ENCODE data around the gene S100A12.

The S100A12 gene

GRCh38 chr1:153396461-153396860 lies 21.0 kb upstream of the S100A12 start:
- DNase-seq (ENCODE audit: low spot score): no peak

DNA sequence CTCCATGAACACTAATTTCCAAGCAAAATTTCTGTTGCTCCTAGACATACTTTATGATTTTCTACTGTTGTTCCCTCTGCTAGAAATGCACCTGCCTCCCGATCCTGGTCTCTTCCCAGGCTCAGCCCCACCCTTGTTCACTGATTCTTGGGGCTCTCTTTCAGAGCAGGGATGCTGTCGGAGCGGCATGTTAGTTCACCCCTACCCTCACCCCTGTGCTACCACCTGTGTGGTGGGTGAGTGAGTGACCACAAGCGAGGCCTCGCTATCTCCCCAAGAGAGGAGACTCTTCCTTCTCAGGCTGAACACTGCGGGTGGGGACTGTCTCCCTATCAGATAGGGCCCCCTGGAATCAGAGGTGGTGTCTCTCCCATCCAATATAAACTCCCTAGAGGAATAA lies 20.4 kb upstream of the S100A12 start:
- DNase-seq (ENCODE audit: low spot score): no peak

GRCh38 chr1:153395136-153395685 lies 19.8 kb upstream of the S100A12 start:
- DNase-seq (ENCODE audit: low spot score): no peak

GRCh38 chr1:153394391-153394790 lies 19.0 kb upstream of the S100A12 start:
- DNase-seq (ENCODE audit: low spot score): no peak

GRCh38 chr1:153393926-153394325 lies 18.5 kb upstream of the S100A12 start:
- DNase-seq (ENCODE audit: low spot score): no peak

- DNase-seq (ENCODE audit: low spot score): no peak
Measured at GRCh38 chr1:153392822-153393221, 17.4 kb upstream of the S100A12 start.

- no peak for DNase-seq (ENCODE audit: low spot score)
Measured at GRCh38 chr1:153392258-153392657, 16.8 kb upstream of the S100A12 start.

- no peak for DNase-seq (ENCODE audit: low spot score)
Measured at GRCh38 chr1:153390938-153391710, 15.7 kb upstream of the S100A12 start, which contains the start of gene S100A8. S100A8 (minus strand) TSS chr1:153391073; CDS start chr1:153390535, 538 bp downstream.

GRCh38 chr1:153389973-153390879 lies 14.8 kb upstream of the S100A12 start:
- no peak for DNase-seq (ENCODE audit: low spot score)

GRCh38 chr1:153389401-153389800 lies 14.0 kb upstream of the S100A12 start:
- no peak for DNase-seq (ENCODE audit: low spot score)

- DNase-seq (ENCODE audit: low spot score): no peak
Measured at GRCh38 chr1:153387785-153388184, 12.4 kb upstream of the S100A12 start.

- no peak for DNase-seq (ENCODE audit: low spot score)
Measured at GRCh38 chr1:153387001-153387400, 11.6 kb upstream of the S100A12 start.

DNA sequence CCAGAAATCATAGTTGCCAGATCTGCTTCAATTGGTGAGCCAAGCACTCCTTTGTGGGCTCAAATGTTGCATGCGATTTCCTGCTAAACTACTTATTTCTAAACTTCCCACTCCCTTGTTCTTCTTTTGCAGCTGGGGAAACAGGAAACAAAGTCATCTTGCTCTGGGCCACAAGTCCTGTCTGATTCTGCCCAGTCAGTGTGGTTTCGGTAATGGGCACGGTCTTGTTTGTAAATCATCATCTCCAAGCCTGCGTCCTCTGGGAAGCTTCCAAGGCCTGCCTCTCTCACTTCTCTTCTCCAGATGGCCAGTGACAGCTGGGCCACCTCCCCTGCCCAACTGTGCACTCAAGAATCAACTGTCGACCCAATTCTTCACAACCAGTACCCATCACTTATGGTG lies 11.1 kb upstream of the S100A12 start:
- DNase-seq (ENCODE audit: low spot score): no peak

- DNase-seq (ENCODE audit: low spot score): no peak
Measured at GRCh38 chr1:153384958-153385580, 9.6 kb upstream of the S100A12 start.

GRCh38 chr1:153380711-153381110 lies 5.3 kb upstream of the S100A12 start:
- no peak for DNase-seq (ENCODE audit: low spot score)

DNA sequence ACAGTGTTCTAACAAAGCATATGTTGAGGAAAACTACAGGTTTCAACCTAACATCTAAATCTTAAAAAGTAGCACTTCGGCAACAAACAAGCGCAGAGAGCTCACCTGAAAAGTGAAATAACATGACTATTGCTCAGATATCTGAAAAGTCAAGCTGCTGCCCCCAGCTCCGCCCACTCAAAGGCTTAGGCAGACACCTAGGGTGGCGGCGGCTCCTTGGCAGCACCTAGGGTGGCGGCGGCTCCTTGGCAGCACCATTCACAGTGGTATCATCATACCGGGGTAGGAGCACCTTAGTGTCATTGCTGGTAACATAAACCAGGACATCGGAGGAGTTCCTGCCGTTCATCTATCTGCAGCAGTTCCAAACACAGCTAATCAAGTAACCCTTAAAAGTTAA lies 4.2 kb upstream of the S100A12 start:
- no peak for DNase-seq (ENCODE audit: low spot score)

DNA sequence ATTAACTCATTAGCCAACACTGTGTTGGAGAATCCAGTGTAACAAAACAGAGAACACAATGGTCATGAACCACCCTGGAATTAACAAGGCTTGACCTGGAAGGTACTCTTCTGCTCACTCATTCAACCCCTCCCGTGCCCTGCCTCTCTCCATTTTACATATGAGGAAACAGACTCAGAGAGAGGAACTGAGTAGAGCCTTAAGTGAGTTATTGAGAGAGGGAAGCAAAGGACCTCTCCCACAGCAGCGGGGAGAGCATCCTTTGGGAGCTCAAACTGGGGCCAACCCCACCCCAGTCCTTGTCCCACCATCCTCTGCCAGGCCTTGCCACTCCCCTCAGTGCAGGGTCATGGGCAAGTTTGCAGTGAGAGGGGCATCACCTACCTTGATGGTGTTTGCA lies 1.4 kb downstream of the S100A12 start:
- no peak for DNase-seq (ENCODE audit: low spot score)

- no peak for DNase-seq (ENCODE audit: low spot score)
Measured at GRCh38 chr1:153372571-153372970, 2.9 kb downstream of the S100A12 start.

- DNase-seq (ENCODE audit: low spot score): no peak
Measured at GRCh38 chr1:153371231-153371630, 4.2 kb downstream of the S100A12 start.

DNA sequence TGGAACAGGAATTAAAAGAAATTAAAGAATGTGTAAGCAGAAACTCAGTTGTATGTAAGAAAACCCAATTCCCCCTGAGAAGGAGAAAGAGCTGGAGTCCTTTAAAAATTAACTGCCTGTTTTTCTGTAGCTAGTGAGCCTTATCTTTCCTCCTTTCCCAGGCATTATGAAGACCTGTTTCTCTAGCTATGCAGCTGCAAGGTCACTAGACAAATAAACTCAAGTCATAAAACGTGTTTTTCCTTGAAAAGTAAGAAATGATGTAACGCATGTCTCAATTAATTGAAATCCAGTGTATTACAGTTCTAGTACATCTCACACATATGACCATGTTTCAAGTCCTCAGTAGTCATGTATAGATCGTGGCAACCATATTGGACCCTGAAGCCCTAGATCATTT lies 5.3 kb downstream of the S100A12 start:
- DNase-seq (ENCODE audit: low spot score): no peak

DNA sequence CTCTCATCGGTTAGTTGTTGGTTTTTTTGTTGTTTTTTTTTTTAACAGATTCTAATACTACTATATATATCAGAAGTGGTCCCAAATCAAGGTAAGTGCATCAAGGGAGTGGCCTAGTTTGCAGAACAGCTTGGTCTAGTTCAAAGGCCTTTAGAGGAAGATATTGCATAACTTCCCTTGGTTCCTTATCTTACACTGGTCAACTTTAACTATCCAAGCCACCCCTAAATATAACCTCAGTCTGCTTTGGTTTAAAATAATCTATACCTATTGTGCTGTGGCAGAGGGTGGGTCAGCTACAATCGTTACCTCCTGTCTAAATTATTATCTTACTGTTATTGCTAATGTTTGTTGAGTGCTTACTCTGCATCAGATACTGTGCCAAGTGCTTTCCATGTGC lies 6.9 kb downstream of the S100A12 start:
- DNase-seq (ENCODE audit: low spot score): no peak

- DNase-seq (ENCODE audit: low spot score): no peak
Measured at GRCh38 chr1:153367090-153367489, 8.3 kb downstream of the S100A12 start.
